Mesenchymal stem cell (in vitro differentiated cells and primary cell): Measurements from ENCODE around the gene UGT1A7.
A peak's percentile ranks its signal among the peaks of the same experiment; 100 is the strongest.

Experiments used
- DNase-seq: peaks from one replicate; pipeline ENCODE4 v3.0.0-alpha.2; 2013
- H2AFZ ChIP-seq: one replicate; pipeline ENCODE4 v1.6.1; 2013; ENCODE audit warnings: low read depth, mild to moderate bottlenecking, control low read depth, inconsistent platforms, low read length, moderate library complexity
- H2AK5ac ChIP-seq: 2 replicates; pipeline ENCODE4 v1.6.1; 2013; ENCODE audit warnings: low read length, moderate library complexity, mild to moderate bottlenecking, inconsistent platforms; ENCODE audit not compliant: severe bottlenecking
- H2BK120ac ChIP-seq: one replicate; pipeline ENCODE4 v1.6.1; 2013; ENCODE audit warnings: low read depth, mild to moderate bottlenecking, inconsistent platforms, low read length, moderate library complexity
- H2BK12ac ChIP-seq, 2 experiments: one replicate each; pipeline ENCODE4 v1.6.1; 2013; ENCODE audit warnings: inconsistent platforms in 2 of 2, low read length in 2 of 2, mild to moderate bottlenecking in 2 of 2, moderate library complexity in 2 of 2, control low read depth in 1 of 2
- H2BK15ac ChIP-seq: one replicate; pipeline ENCODE4 v1.6.1; 2013; ENCODE audit warnings: mild to moderate bottlenecking, low read depth, inconsistent platforms; ENCODE audit not compliant: poor library complexity, severe bottlenecking
- H2BK5ac ChIP-seq: 2 replicates; pipeline ENCODE4 v1.6.1; 2013; ENCODE audit warnings: low read depth, mild to moderate bottlenecking, low read length, control low read depth, inconsistent platforms; ENCODE audit not compliant: poor library complexity, severe bottlenecking
- H3K14ac ChIP-seq, 2 experiments: one replicate each; pipeline ENCODE4 v1.6.1; 2013; ENCODE audit warnings: inconsistent platforms in 2 of 2, low read length in 2 of 2, control low read depth in 1 of 2, mild to moderate bottlenecking in 1 of 2, moderate library complexity in 1 of 2
- H3K18ac ChIP-seq, 2 experiments: one replicate each; pipeline ENCODE4 v1.6.1; 2013; ENCODE audit warnings: inconsistent platforms in 2 of 2, low read length in 2 of 2, control low read depth in 1 of 2, low read depth in 1 of 2, mild to moderate bottlenecking in 1 of 2
- H3K23ac ChIP-seq, 2 experiments: one replicate each; pipeline ENCODE4 v1.6.1; 2013; ENCODE audit warnings: inconsistent platforms in 2 of 2, low read length in 2 of 2, mild to moderate bottlenecking in 2 of 2, moderate library complexity in 2 of 2, control low read depth in 1 of 2
- H3K27ac ChIP-seq: 2 replicates; pipeline ENCODE4 v1.5.1; 2013; ENCODE audit warnings: mild to moderate bottlenecking, moderate library complexity, low read length, control low read depth, inconsistent platforms; ENCODE audit not compliant: poor library complexity, severe bottlenecking
- H3K27me3 ChIP-seq, 2 experiments: 2 replicates each; pipeline versions ENCODE4 v1.6.1 to v1.7.0; 2013; ENCODE audit warnings: low read length in 2 of 2, mild to moderate bottlenecking in 2 of 2, moderate library complexity in 2 of 2, control low read depth in 1 of 2, inconsistent platforms in 1 of 2; ENCODE audit not compliant: control insufficient read depth in 1 of 2, insufficient read depth in 1 of 2
- H3K36me3 ChIP-seq, 2 experiments: 2 replicates each; pipeline versions ENCODE4 v1.6.1 to v1.7.0; 2013; ENCODE audit warnings: low read length in 2 of 2, control low read depth in 1 of 2, inconsistent platforms in 1 of 2, low read depth in 1 of 2, mild to moderate bottlenecking in 1 of 2; ENCODE audit not compliant: insufficient read depth in 2 of 2, control insufficient read depth in 1 of 2
- H3K4ac ChIP-seq, 2 experiments: one replicate each; pipeline ENCODE4 v1.6.1; 2013; ENCODE audit warnings: inconsistent platforms in 2 of 2, low read length in 2 of 2, mild to moderate bottlenecking in 2 of 2, moderate library complexity in 2 of 2, control low read depth in 1 of 2, low read depth in 1 of 2
- H3K4me1 ChIP-seq: 2 replicates; pipeline ENCODE4 v1.6.1; 2013; ENCODE audit warnings: low read depth, low read length, control low read depth; ENCODE audit not compliant: control insufficient read depth, insufficient read depth
- H3K4me2 ChIP-seq: 2 replicates; pipeline ENCODE4 v1.6.1; 2013; ENCODE audit warnings: low read length, mild to moderate bottlenecking, inconsistent platforms; ENCODE audit not compliant: poor library complexity, severe bottlenecking
- H3K4me3 ChIP-seq, 2 experiments: 2 replicates each; pipeline versions ENCODE4 v1.5.1 to v1.7.0; 2013; ENCODE audit warnings: low read length in 2 of 2, mild to moderate bottlenecking in 2 of 2, control low read depth in 1 of 2, low read depth in 1 of 2; ENCODE audit not compliant: insufficient read depth in 1 of 2
- H3K79me1 ChIP-seq: replicated peaks from 2 replicates; pipeline ENCODE4 v1.6.1; 2013; ENCODE audit warnings: mild to moderate bottlenecking, control low read depth, low read length, inconsistent platforms; ENCODE audit not compliant: poor library complexity, severe bottlenecking
- H3K9ac ChIP-seq: 2 replicates; pipeline ENCODE4 v1.7.0; 2013; ENCODE audit warnings: mild to moderate bottlenecking, low read length, moderate library complexity
- H3K9me3 ChIP-seq: 2 replicates; pipeline ENCODE4 v1.7.0; 2013; ENCODE audit warnings: mild to moderate bottlenecking, low read length; ENCODE audit not compliant: control insufficient read depth
- H4K8ac ChIP-seq: one replicate; pipeline ENCODE4 v1.6.1; 2013; ENCODE audit warnings: inconsistent platforms, mild to moderate bottlenecking, low read length, moderate library complexity
- H4K91ac ChIP-seq: one replicate; pipeline ENCODE4 v1.6.1; 2013; ENCODE audit warnings: mild to moderate bottlenecking, low read length, inconsistent platforms
- WGBS: methylation state at CpG from one replicate; pipeline ENCODE4 v1.1.7; 2013; ENCODE audit warnings: mixed read lengths; 5-methylcytosine and 5-hydroxymethylcytosine counted together

UGT1A7 gene

GRCh38 chr2:233702238-233702637 lies 20.5 kb downstream of the UGT1A7 start:
- WGBS = 29% methylated on average over 1 of the region's 3 CpGs
- Histone ChIP-seq H2AFZ (no peak overlapping the region), H2BK120ac (no peak overlapping the region), H3K79me1 (no peaks in the 10 kb centered on the region), H3K4ac (no peak overlapping the region), H3K27ac (no peak overlapping the region), H3K4me2 (no peak overlapping the region), H3K9me3 (no peaks in the 10 kb centered on the region), H3K14ac (no peak overlapping the region), H4K91ac (no peak overlapping the region), H3K18ac (no peak overlapping the region), H2BK15ac (no peak overlapping the region), H3K36me3 (no peaks in the 10 kb centered on the region), H2AK5ac (no peak overlapping the region), H3K4me3 (no peak overlapping the region), H2BK5ac (no peak overlapping the region), H3K23ac (no peak overlapping the region), H3K9ac (no peak overlapping the region), H4K8ac (no peak overlapping the region), H3K4me1 (peaks cover 7% of the 10 kb centered on the region), H3K27me3 (peaks cover 0 to 5% of the 10 kb centered on the region in 2 experiments), H2BK12ac (no peak overlapping the region)
- DNase-seq = no peak

DNA sequence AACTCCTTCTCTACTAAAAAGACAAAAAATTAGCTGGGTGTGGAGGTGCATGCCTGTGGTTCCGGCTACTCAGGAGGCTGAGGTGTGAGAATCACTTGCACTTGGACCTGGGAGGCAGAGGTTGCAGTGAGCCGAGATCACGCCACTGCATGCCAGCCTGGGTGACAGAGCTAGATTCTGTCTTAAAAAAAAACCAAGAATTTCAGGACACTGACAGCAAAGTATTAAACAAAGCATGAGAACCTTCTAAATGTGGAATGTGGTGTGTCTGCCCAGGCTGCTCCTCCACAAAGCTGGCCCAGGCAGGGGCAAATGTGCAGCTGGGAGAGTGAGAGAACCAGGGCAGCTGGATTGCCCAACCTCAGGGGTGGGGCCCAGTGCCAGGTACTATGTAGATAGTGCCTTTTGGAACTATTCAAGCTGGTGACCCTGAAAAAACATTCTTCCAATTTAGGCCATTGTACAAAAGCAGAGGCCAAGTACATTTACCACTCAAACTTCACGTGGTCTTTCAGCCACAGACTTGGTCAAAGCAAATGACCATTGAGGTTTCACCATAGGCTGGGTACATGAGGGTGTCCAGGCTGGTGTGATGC lies 24.3 kb downstream of the UGT1A7 start:
- Histone ChIP-seq H2BK120ac (no peak overlapping the region), H4K8ac (no peak overlapping the region), H3K4me1 (peaks cover 6% of the 10 kb centered on the region), H2AFZ (no peak overlapping the region), H2BK5ac (no peak overlapping the region), H3K27me3 (peaks cover 0 to 5% of the 10 kb centered on the region in 2 experiments), H3K14ac (no peak overlapping the region), H3K4me2 (no peak overlapping the region), H3K9ac (no peak overlapping the region), H3K4ac (no peak overlapping the region), H4K91ac (no peak overlapping the region), H3K4me3 (no peak overlapping the region), H2BK12ac (no peak overlapping the region), H2BK15ac (no peak overlapping the region), H3K18ac (no peak overlapping the region), H3K27ac (no peak overlapping the region), H3K9me3 (no peaks in the 10 kb centered on the region), H2AK5ac (peak overlapping the region; percentile 9), H3K23ac (no peak overlapping the region), H3K79me1 (no peaks in the 10 kb centered on the region), H3K36me3 (no peaks in the 10 kb centered on the region)
- DNase-seq = no peak
- 67% methylated on average over 4 of the region's 4 CpGs for WGBS

DNA sequence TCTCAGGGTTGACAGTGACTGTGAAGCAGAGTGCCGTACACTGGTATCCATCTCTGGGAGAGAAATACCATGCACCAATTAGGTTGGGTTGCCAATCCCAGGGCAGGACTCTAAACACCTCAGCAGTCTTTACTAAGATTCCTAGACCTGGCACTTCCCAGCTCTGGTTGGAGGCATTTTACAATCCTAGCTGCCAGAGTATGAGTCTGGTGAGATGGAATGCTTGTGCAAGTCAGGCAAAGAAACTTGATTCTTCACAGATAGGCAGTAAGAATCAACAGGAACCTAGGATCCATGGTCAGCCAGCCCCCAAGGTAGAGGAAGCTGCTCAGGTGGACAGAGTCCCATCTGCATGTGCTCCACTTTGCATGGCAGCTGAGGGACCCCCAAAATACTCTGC lies 25.0 kb downstream of the UGT1A7 start:
- H4K8ac ChIP-seq = no peak overlapping the region
- H3K9ac ChIP-seq = no peak overlapping the region
- H3K27me3 ChIP-seq = peaks cover 0 to 5% of the 10 kb centered on the region in 2 experiments
- no peak overlapping the region for H3K23ac ChIP-seq
- H2BK120ac ChIP-seq = no peak overlapping the region
- H2AFZ ChIP-seq = no peak overlapping the region
- H3K4me1 ChIP-seq = peaks cover 11% of the 10 kb centered on the region
- H3K4me2 ChIP-seq = no peak overlapping the region
- 80% methylated on average over 1 of the region's 1 CpG for WGBS
- no peak overlapping the region for H2BK15ac ChIP-seq
- no peaks in the 10 kb centered on the region for H3K9me3 ChIP-seq
- H2AK5ac ChIP-seq = no peak overlapping the region
- H3K18ac ChIP-seq = no peak overlapping the region
- no peaks in the 10 kb centered on the region for H3K79me1 ChIP-seq
- H3K14ac ChIP-seq = no peak overlapping the region
- no peak overlapping the region for H4K91ac ChIP-seq
- no peak overlapping the region for H3K4ac ChIP-seq
- H3K27ac ChIP-seq = peak overlapping the region; percentile 36
- no peak overlapping the region for H2BK5ac ChIP-seq
- H2BK12ac ChIP-seq = no peak overlapping the region
- H3K4me3 ChIP-seq = no peak overlapping the region
- DNase-seq = peak; percentile 4
- no peaks in the 10 kb centered on the region for H3K36me3 ChIP-seq

GRCh38 chr2:233707940-233708644 lies 26.4 kb downstream of the UGT1A7 start:
- no peaks in the 10 kb centered on the region for H3K9me3 ChIP-seq
- WGBS = 76% methylated on average over 8 of the region's 10 CpGs

More at GRCh38 chr2:233707940-233708644, 26.4 kb downstream of the UGT1A7 start:
- Histone ChIP-seq H3K27me3 (peaks cover 0 to 6% of the 10 kb centered on the region in 2 experiments), H2AFZ (no peak overlapping the region), H2AK5ac (no peak overlapping the region), H3K18ac (no peak overlapping the region), H2BK5ac (no peak overlapping the region), H3K4ac (no peak overlapping the region), H3K4me1 (peaks cover 11% of the 10 kb centered on the region), H3K27ac (no peak overlapping the region), H4K8ac (no peak overlapping the region), H2BK12ac (no peak overlapping the region), H2BK15ac (no peak overlapping the region), H3K4me3 (no peak overlapping the region), H3K79me1 (no peaks in the 10 kb centered on the region), H4K91ac (no peak overlapping the region), H3K23ac (no peak overlapping the region), H2BK120ac (no peak overlapping the region), H3K36me3 (no peaks in the 10 kb centered on the region), H3K4me2 (no peak overlapping the region), H3K14ac (no peak overlapping the region), H3K9ac (no peak overlapping the region)
- DNase-seq = peak; percentile 10
